Lung (tissue), 12 donors: ENCODE results near the gene RNF10. TPM values are rescaled to one million over a fixed set of nuclear protein-coding genes. Genes with fewer than 3 reads are reported as not detected.

ENCODE experiments used
- ATAC-seq: fragments of 200-7000 bp; cut with Tn5 transposase; one replicate; pipeline ENCODE4 v1.9.1; 2020; ENCODE audit warnings: moderate number of reproducible peaks; ENCODE audit not compliant: insufficient read depth, low FRiP score
- DNase-seq, 3 donors: peaks; one replicate each; pipeline ENCODE4 v3.0.0-alpha.2; 2013 to 2017
- H3K27ac ChIP-seq, 2 donors: one replicate each; pipeline ENCODE4 v1.5.1; 2013; ENCODE audit warnings: mild to moderate bottlenecking in 2 of 2, moderate library complexity in 2 of 2, control low read depth in 1 of 2, inconsistent platforms in 1 of 2, low read depth in 1 of 2, low read length in 1 of 2
- H3K27me3 ChIP-seq, 3 donors: one replicate each; pipeline ENCODE4 v1.5.1; 2013; ENCODE audit warnings: low read length in 2 of 3; ENCODE audit not compliant: control insufficient read depth in 3 of 3, insufficient read depth in 3 of 3
- H3K36me3 ChIP-seq, 4 donors: one replicate each; pipeline ENCODE4 v1.5.1; 2013; ENCODE audit warnings: low read length in 4 of 4, mild to moderate bottlenecking in 1 of 4, moderate library complexity in 1 of 4; ENCODE audit not compliant: control insufficient read depth in 4 of 4, insufficient read depth in 4 of 4
- H3K4me1 ChIP-seq, 5 donors: one replicate each; pipeline ENCODE4 v1.5.1; 2013; ENCODE audit warnings: low read length in 5 of 5, mild to moderate bottlenecking in 2 of 5, moderate library complexity in 1 of 5; ENCODE audit not compliant: control insufficient read depth in 5 of 5, insufficient read depth in 5 of 5
- H3K4me3 ChIP-seq: one replicate; pipeline ENCODE4 v1.5.1; 2013; ENCODE audit warnings: mild to moderate bottlenecking, control low read depth, moderate library complexity
- H3K9ac ChIP-seq, 2 donors: one replicate each; pipeline ENCODE4 v1.5.1; 2013; ENCODE audit warnings: low read length in 2 of 2, control low read depth in 1 of 2; ENCODE audit not compliant: insufficient read depth in 1 of 2
- H3K9me3 ChIP-seq, 4 donors: one replicate each; pipeline ENCODE4 v1.5.1; 2013; ENCODE audit warnings: low read length in 3 of 4, mild to moderate bottlenecking in 1 of 4, moderate library complexity in 1 of 4; ENCODE audit not compliant: control insufficient read depth in 4 of 4, insufficient read depth in 3 of 4
- WGBS, 2 donors: extraction: QIAGEN DNeasy Blood & Tissue Kit; methylation state at CpG; one replicate each; pipeline ENCODE4 v1.1.7; 2013; 5-methylcytosine and 5-hydroxymethylcytosine counted together
- polyA plus RNA-seq, 2 donors: library from polyadenylated mRNA; stranded (reverse); fragments of 200-250 nt; gene quantifications; one replicate each; pipeline ENCODE4 v1.2.1, GENCODE V29; 2013
- total RNA-seq, 2 donors: library from RNA; depleted of rRNA in 1 of 2; stranded (reverse); fragments of >200 nt in 1 of 2; gene quantifications; one replicate each; pipeline ENCODE4 v1.2.1, GENCODE V29; 2014 to 2021
- TF ChIP-seq, protein P1 (sequence below): IDR thresholded peaks from 2 replicates; pipeline ENCODE4 v1.5.1; 2012; ENCODE audit warnings: mild to moderate bottlenecking; ENCODE audit errors: control extremely low read depth, extremely low read depth
- donor health status: control.
- donor health status: control.
- donor health status: Bipolar disorder and iron deficiency.
- donor health status: healthy.
- donor health status: DM: yes; HTN: yes; CAD: no.

RNF10 gene
- total and polyA plus RNA-seq, 4 donors, result 112 to 207 (median 175) TPM

DNA sequence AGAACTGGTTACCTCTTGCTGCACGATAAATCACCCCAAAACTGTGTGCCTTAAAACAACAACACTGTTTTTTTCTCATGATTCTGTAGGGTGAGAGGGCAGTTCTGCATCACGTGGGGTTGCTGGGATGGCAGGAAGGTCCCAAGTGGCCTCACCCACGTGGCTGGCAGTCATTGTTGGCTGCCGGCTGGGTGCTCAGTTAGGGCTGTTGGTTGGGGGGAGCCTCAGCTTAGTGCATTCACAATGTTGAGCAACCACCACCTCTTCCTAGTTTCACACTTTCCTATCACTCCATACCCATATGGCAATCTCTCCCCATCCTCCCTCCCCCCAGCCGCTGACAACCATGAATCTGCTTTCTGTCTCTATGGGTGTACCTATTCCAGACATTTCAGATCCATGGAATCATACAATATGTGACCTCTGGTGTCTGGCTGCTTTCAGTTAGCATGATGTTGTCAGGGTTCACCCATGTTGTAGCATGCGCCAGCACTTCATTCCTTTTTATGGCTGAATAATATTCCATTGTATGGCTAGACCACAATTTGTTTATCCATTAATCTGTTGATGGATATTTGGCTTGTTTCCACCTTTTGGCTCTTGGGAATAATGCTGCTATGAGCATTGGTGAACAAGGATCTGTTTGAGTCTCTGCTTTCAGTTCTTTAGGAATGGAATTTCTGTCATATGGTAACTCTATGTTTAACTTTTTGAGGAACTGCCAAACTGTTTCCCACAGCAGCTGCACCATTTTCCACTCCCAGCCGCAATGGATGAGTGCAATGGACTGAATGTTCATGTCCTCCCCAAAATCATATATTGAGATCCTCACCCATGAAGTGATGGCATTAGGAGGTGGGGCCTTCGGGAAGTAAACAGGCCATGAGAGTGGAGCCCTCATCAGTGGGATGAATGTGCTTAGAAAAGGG lies 58.2 kb downstream of the RNF10 start:
- no peaks in the 10 kb centered on the region for H3K27me3 ChIP-seq
- H3K4me3 ChIP-seq, result no peak overlapping the region
- H3K9ac ChIP-seq, result no peak overlapping the region
- TF ChIP-seq, protein P1, sequence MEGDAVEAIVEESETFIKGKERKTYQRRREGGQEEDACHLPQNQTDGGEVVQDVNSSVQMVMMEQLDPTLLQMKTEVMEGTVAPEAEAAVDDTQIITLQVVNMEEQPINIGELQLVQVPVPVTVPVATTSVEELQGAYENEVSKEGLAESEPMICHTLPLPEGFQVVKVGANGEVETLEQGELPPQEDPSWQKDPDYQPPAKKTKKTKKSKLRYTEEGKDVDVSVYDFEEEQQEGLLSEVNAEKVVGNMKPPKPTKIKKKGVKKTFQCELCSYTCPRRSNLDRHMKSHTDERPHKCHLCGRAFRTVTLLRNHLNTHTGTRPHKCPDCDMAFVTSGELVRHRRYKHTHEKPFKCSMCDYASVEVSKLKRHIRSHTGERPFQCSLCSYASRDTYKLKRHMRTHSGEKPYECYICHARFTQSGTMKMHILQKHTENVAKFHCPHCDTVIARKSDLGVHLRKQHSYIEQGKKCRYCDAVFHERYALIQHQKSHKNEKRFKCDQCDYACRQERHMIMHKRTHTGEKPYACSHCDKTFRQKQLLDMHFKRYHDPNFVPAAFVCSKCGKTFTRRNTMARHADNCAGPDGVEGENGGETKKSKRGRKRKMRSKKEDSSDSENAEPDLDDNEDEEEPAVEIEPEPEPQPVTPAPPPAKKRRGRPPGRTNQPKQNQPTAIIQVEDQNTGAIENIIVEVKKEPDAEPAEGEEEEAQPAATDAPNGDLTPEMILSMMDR, result no peak
- no peaks in the 10 kb centered on the region for H3K36me3 ChIP-seq
- no peaks in the 10 kb centered on the region for H3K4me1 ChIP-seq
- H3K9me3 ChIP-seq, result no peaks in the 10 kb centered on the region
- H3K27ac ChIP-seq, result no peak overlapping the region
- no peak for ATAC-seq
- no peak for DNase-seq
- 53 to 68% methylated on average over 8 of the region's 8 CpGs for WGBS, 2 donors

DNA sequence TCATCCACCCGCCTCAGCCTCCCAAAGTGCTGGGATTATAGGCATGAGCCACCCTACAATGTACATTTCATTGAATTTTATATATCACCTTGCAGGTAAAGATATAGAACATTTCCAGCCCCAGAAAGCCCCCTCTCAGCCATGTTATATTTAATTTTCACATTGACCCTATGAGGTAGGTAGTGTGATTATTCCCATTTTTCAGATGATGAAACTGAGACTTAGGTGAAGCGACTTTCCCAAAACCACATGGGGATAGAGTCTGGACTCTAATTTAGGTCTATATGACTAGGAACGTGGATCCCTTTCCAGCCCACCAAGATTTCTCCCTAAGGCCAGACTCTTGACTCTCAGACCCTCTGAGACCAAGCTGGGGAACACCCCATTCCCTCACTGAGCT lies 62.7 kb downstream of the RNF10 start:
- no peak for ATAC-seq
- H3K27ac ChIP-seq, result no peak overlapping the region
- peaks cover 0 to 2% (median 0%) of the 10 kb centered on the region in 5 donors for H3K4me1 ChIP-seq
- H3K9me3 ChIP-seq, result no peaks in the 10 kb centered on the region
- TF ChIP-seq, protein P1, result no peak
- DNase-seq, result no peak
- 90 to 96% methylated on average over 3 of the region's 3 CpGs for WGBS, 2 donors
- no peaks in the 10 kb centered on the region for H3K36me3 ChIP-seq
- H3K27me3 ChIP-seq, result peaks cover 0 to 5% (median 5%) of the 10 kb centered on the region in 3 donors
- H3K4me3 ChIP-seq, result no peak overlapping the region
- no peak overlapping the region for H3K9ac ChIP-seq

DNA sequence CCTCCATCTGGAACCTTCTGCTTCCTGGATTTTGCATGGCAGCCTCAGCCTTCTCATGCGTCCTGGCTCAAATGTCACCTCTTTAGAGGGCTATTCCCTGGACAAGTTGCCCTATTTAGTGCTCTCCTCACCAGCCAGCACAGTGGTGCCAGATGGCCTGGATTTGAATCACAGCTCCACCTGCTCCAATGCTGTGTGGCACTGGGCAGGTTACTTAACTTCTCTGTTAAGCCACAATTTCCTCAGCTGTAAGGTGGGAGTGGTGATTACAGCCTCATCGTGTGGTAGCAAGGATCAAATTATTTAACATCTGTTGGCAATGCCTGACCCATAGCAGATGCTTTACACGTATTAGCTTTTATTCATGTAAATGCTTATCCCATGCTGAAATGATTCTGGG lies 63.7 kb downstream of the RNF10 start:
- H3K27ac ChIP-seq, result no peak overlapping the region
- no peak overlapping the region for H3K4me3 ChIP-seq
- peaks cover 0 to 2% (median 0%) of the 10 kb centered on the region in 5 donors for H3K4me1 ChIP-seq
- H3K9ac ChIP-seq, result no peak overlapping the region
- ATAC-seq (no peak), DNase-seq (no peak)
- H3K27me3 ChIP-seq, result peaks cover 0 to 5% (median 5%) of the 10 kb centered on the region in 3 donors
- no peaks in the 10 kb centered on the region for H3K36me3 ChIP-seq
- WGBS, 2 donors, result 68 to 70% methylated on average over 3 of the region's 3 CpGs
- TF ChIP-seq, protein P1, result no peak
- no peaks in the 10 kb centered on the region for H3K9me3 ChIP-seq
